ENCODE data around the gene JAKMIP1.

Gene JAKMIP1

GRCh38 chr4:6233929-6234328 is 33.6 kb upstream of the JAKMIP1 start:
- H3K4me3 ChIP-seq (ENCODE audit: low read depth, low read length), result no peak overlapping the region
- TF ChIP-seq, protein P1, sequence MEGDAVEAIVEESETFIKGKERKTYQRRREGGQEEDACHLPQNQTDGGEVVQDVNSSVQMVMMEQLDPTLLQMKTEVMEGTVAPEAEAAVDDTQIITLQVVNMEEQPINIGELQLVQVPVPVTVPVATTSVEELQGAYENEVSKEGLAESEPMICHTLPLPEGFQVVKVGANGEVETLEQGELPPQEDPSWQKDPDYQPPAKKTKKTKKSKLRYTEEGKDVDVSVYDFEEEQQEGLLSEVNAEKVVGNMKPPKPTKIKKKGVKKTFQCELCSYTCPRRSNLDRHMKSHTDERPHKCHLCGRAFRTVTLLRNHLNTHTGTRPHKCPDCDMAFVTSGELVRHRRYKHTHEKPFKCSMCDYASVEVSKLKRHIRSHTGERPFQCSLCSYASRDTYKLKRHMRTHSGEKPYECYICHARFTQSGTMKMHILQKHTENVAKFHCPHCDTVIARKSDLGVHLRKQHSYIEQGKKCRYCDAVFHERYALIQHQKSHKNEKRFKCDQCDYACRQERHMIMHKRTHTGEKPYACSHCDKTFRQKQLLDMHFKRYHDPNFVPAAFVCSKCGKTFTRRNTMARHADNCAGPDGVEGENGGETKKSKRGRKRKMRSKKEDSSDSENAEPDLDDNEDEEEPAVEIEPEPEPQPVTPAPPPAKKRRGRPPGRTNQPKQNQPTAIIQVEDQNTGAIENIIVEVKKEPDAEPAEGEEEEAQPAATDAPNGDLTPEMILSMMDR (IDR thresholded peaks at IDR 0.05; ENCODE audit: low read depth, low read length), result no peak
- in situ Hi-C loops (cut with HindIII; ENCODE audit: low sequenced_read_pairs), result no loop called here
- no peak for DNase-seq (ENCODE audit: low read depth, low spot score)

- no peak overlapping the region for H3K4me3 ChIP-seq (ENCODE audit: low read depth, low read length)
- no peak for DNase-seq (ENCODE audit: low read depth, low spot score)
- in situ Hi-C loops (cut with HindIII; ENCODE audit: low sequenced_read_pairs), result no loop called here
- TF ChIP-seq, protein P1 (IDR thresholded peaks at IDR 0.05; ENCODE audit: low read depth, low read length), result no peak
Observed at GRCh38 chr4:6232836-6233785, 32.8 kb upstream of the JAKMIP1 start.

DNA sequence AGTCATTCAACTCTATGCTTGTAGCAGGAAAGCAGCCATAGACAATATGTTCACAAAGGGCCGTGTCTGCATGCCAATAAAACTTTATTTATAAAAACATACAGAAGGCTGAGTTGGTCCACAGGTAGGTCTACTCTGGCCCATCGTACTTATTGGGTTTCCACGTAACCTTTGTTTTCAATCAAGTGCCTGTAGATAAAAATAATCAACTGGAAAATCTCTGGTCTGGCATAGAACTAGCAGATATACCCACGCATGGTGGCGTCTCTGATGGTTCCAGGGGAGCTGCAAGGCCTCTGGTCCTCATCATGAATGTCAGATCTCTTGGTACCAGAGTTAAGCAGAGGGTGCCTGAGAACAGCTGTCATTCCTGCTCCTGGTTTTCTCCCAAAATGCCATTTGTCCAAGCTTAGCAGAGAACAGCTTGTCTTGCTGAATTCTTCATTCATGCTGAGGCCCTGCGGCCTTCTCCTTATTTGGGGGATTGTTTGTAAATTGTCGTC is 31.4 kb upstream of the JAKMIP1 start:
- TF ChIP-seq, protein P1 (IDR thresholded peaks at IDR 0.05; ENCODE audit: low read depth, low read length), result no peak
- no peak overlapping the region for H3K4me3 ChIP-seq (ENCODE audit: low read depth, low read length)
- in situ Hi-C loops (cut with HindIII; ENCODE audit: low sequenced_read_pairs), result no loop called here
- no peak for DNase-seq (ENCODE audit: low read depth, low spot score)

DNA sequence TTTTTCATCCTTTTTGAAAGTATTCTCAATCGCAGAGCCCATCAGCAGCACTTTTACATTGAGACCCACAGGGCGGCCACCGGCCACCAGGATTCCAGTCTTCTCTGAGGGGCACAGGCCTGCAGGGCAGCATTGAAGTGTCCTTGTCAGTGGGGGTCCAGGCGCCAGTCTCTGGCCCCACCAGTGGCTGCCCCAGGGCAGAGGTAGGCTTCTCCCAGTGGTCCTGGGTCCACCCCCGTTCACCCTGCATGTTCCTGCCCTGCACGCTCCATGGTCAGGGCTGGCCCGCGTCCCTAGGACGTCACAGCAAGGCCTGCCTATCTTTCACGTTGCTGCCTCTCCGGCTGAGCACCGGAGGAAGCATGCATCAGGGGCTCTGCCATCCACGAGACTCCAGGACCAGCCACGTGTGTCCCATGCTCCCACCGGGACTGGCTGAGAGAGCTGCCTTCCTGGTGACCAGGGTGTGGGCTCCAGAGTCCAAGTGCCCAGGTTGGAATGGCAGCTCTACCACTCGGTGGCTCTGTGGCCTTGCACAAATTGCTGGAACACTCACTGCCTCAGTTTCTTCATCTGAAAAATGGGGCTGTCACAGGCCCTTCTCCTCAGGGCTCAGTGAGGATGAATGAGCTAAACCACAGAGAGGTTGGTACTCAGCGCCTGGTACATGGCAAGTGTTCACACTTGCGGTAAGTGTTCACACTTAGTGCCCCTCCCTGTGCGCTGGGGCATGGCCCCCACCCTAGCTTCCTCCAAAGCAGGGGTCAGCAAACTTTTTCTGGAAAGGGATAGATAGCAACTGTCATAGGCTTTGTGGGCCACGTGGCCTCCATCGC is 30.7 kb upstream of the JAKMIP1 start:
- no peak overlapping the region for H3K4me3 ChIP-seq (ENCODE audit: low read depth, low read length)
- in situ Hi-C loops (cut with HindIII; ENCODE audit: low sequenced_read_pairs), result no loop called here
- TF ChIP-seq, protein P1 (IDR thresholded peaks at IDR 0.05; ENCODE audit: low read depth, low read length), result no peak
- no peak for DNase-seq (ENCODE audit: low read depth, low spot score)

- DNase-seq (ENCODE audit: low read depth, low spot score), result no peak
- H3K4me3 ChIP-seq (ENCODE audit: low read depth, low read length), result no peak overlapping the region
- in situ Hi-C loops (cut with HindIII; ENCODE audit: low sequenced_read_pairs), result no loop called here
- TF ChIP-seq, protein P1 (IDR thresholded peaks at IDR 0.05; ENCODE audit: low read depth, low read length), result no peak
Observed at GRCh38 chr4:6230502-6230785, 30.1 kb upstream of the JAKMIP1 start.

DNA sequence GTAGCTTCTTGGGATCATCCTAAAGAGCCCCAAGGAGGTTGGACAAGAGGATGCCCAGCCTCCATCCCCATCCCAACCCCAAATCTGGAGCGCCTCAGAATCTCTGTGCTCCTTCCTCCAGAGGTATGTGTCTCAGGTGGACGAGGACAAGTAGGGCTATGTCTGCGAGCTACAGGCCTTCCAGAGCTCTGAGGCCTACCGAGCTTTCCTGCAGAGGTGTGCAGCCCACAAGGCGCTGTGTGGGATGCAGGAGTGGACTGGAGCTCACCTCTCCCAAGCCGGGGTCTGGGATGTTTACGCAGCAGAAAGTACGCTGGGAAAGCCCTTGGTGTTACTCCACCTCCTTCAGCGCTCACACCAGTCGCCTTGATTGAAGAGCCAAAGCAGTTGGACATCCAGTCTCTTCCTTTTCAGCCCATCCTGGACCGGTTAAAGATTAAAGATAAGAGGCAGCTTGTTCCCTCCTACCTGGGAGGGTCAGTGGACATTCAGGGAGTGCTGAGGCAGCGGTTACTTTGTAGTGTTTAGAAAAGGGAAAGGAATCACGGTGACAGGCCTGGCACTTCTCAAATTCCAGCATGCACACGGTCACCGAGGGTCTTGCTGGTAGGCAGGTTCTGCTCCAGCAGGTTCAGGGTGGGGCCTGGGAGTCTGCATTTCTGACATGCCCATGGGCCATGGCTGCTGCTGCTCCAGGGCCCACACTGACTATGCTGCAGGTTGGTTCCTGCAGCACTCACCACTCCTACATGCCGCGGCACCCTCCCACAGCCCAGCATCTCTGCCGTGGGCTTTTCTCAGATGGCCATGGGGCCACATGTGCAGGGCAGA is 29.5 kb upstream of the JAKMIP1 start:
- in situ Hi-C loops (cut with HindIII; ENCODE audit: low sequenced_read_pairs), result no loop called here
- no peak for DNase-seq (ENCODE audit: low read depth, low spot score)
- H3K4me3 ChIP-seq (ENCODE audit: low read depth, low read length), result no peak overlapping the region
- TF ChIP-seq, protein P1 (IDR thresholded peaks at IDR 0.05; ENCODE audit: low read depth, low read length), result no peak
